Activated naive CD4-positive, alpha-beta T cell treated with anti-CD3 and anti-CD28 coated beads, Interleukin-2, amount 10 ng/mL, durations not matched to agents 7 days and 5 days (primary cell): ENCODE results near the gene PADI6.
A peak's percentile ranks its signal among the peaks of the same experiment; 100 is the strongest.

Experiments used
- CTCF ChIA-PET: fragments of 350-600 bp; sonication (Branson Sonifier 250); formaldehyde crosslinking; loops from one replicate; lab custom pipeline; 2021; ENCODE audit warnings: antibody characterized with exemption; lab: Charles Lee
- DNase-seq: peaks from one replicate; pipeline ENCODE4 v3.0.0-alpha.2; 2020
- H3K27ac Mint-ChIP-seq: one replicate; pipeline ENCODE4 v1.8.0; 2021; ENCODE audit warnings: mild to moderate bottlenecking, moderate library complexity, mixed read lengths
- H3K27me3 Mint-ChIP-seq: one replicate; pipeline ENCODE4 v1.8.0; 2021; ENCODE audit warnings: mild to moderate bottlenecking, mixed read lengths
- H3K36me3 Mint-ChIP-seq: one replicate; pipeline ENCODE4 v1.8.0; 2021; ENCODE audit warnings: mixed read lengths
- H3K4me1 Mint-ChIP-seq: one replicate; pipeline ENCODE4 v1.8.0; 2021; ENCODE audit warnings: mixed read lengths
- H3K4me3 Mint-ChIP-seq: one replicate; pipeline ENCODE4 v1.8.0; 2021; ENCODE audit warnings: mild to moderate bottlenecking, moderate library complexity, mixed read lengths
- H3K9me3 Mint-ChIP-seq: one replicate; pipeline ENCODE4 v1.8.0; 2021; ENCODE audit warnings: mixed read lengths

PADI6 gene

DNA sequence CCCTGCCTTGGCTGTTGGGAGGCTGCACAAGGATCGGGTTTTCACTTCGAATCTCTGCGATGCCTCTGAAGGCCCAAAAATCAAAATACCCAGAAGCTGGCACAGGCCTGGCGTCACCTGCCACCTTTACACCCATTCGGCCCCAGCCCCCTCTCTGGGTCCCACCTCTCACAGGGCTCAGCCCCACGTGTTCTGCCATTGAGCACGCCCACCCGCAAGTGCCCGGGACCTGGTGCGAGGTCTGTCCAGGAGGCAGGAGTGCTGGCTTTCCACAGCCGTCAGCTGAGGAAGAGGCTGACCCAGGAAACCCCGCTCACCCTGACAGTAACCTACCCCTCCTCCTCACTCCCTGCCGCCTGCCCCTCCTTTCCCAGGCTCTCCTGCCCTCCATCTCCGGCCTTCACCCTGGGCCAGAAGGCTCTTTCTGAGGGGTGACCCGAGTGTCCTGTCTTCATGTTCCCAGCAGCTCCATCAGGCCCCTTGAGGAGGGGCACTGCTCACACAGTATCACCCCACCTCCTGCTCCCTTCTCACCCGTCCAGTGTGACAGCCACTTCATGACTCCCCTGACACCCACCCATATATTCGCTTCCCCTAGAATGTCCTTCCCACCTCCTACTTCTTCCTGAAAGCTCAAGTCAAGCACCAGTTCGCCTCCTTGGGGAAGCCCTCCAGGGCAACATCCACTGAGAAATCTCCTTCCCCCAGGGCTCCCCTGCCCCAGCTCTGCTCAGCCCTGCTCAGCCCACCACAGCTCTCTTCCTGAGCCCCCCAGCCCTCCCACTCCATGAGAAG is 54.0 kb downstream of the PADI6 start:
- Mint-ChIP-seq H3K9me3 (no peaks in the 10 kb centered on the region), H3K4me3 (no peak overlapping the region), H3K36me3 (peaks cover 54% of the 10 kb centered on the region), H3K4me1 (no peaks in the 10 kb centered on the region), H3K27me3 (no peaks in the 10 kb centered on the region), H3K27ac (no peak overlapping the region)
- no peak for DNase-seq
- CTCF ChIA-PET: no interaction called here

DNA sequence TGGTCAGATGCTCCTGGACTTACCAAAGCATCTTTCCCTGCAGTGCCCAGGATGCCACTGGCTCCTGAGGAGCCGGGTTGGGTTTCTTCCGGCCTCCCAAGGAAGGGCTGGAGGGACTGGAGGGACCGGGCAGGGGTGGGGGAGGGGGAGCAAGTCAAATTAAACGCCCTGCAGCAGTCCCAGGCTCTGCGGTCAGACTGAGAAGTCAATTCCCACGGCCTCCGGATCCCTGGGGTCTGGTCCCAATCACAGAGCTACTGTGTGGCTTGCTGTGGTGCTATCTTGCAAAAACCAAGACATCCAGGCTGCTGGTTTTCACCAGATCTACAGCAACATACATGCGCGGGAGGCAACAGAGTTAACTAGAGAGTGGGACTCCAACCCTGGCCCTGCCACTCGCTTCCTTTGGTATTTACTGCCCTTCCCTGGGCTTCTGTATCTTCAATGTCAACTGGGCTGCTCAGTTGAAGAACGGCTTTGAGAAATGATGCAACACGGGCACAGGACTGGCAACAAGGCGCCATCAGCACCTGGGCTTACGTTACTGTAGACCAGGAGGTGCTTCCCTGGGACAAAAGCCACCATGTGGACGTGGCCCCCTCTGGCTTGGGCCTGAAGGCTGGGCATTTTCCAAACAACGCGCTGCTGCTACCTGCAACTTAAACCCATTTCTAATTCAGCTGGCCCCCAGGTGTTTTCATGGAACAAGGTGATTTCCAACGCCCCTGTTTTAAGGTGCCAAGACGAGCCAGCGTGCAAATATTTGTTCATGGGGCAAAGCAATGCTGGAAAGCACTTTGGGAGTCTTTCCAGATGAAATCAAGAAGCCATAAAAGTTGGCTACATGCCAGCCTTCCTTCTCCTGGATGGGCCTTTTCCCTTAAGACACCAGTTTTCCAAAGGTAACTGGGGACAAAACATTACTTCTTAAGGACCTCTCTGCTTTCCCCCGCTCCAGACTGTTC is 56.0 kb downstream of the PADI6 start:
- Mint-ChIP-seq H3K27me3 (no peaks in the 10 kb centered on the region), H3K9me3 (no peaks in the 10 kb centered on the region), H3K27ac (no peak overlapping the region), H3K4me1 (peaks cover 10% of the 10 kb centered on the region), H3K4me3 (no peak overlapping the region), H3K36me3 (peaks cover 47% of the 10 kb centered on the region)
- CTCF ChIA-PET: no interaction called here
- no peak for DNase-seq

DNA sequence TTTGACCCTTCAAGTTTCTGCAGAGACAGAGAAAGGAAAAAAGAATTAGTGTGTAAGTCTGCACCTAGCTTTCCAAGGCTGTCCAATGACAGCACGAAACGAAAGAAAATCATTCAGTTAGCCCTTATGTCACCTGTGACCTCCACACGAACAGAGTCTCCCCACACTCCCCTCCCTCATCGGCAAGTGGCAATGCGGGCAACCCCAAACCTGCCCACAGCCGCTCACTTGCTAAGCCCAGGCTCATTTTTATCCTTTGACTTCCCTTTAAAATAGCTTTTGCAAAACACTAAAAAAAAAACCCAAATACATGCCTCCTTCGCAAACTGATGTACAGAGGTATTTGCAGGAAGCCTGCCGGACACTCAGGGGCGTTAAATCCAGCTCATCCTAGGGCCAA is 57.2 kb downstream of the PADI6 start:
- H3K4me1 Mint-ChIP-seq: peaks cover 15% of the 10 kb centered on the region
- H3K9me3 Mint-ChIP-seq: no peaks in the 10 kb centered on the region
- DNase-seq: no peak
- peaks cover 42% of the 10 kb centered on the region for H3K36me3 Mint-ChIP-seq
- CTCF ChIA-PET: interaction anchor here (0.8 to 1.1 kb wide), 2 partner anchors 8 to 10 kb away, joined by 3 read pairs; no protein-coding TSS in a partner anchor
- no peaks in the 10 kb centered on the region for H3K27me3 Mint-ChIP-seq
- no peak overlapping the region for H3K27ac Mint-ChIP-seq
- H3K4me3 Mint-ChIP-seq: no peak overlapping the region

DNA sequence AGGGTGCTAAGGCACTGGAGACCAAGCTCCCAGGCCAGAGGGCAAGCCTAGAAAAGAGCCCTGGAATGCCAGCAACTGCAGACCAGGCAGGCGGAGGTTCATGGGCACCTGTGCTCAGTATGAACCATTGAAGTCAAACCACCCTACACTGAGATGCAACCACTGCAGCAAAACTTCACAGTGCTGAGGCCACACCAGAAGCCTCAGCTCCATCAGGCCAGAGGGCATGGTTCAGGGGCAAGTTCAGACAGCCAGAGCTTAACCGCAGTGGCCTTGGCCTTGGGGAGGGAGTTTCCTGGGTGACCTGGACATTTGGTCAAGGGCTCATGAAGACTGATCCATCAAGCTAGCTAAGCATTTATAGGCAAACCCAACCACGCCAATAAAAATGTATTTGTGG is 60.4 kb downstream of the PADI6 start:
- H3K4me3 Mint-ChIP-seq: no peak overlapping the region
- H3K9me3 Mint-ChIP-seq: no peaks in the 10 kb centered on the region
- H3K4me1 Mint-ChIP-seq: peaks cover 45% of the 10 kb centered on the region
- H3K27me3 Mint-ChIP-seq: no peaks in the 10 kb centered on the region
- H3K36me3 Mint-ChIP-seq: peaks cover 37% of the 10 kb centered on the region
- no peak overlapping the region for H3K27ac Mint-ChIP-seq
- CTCF ChIA-PET: interaction anchor here (1.0 kb wide), 1 partner anchor 10 kb away, joined by 3 read pairs; no protein-coding TSS in a partner anchor
- DNase-seq: no peak

DNA sequence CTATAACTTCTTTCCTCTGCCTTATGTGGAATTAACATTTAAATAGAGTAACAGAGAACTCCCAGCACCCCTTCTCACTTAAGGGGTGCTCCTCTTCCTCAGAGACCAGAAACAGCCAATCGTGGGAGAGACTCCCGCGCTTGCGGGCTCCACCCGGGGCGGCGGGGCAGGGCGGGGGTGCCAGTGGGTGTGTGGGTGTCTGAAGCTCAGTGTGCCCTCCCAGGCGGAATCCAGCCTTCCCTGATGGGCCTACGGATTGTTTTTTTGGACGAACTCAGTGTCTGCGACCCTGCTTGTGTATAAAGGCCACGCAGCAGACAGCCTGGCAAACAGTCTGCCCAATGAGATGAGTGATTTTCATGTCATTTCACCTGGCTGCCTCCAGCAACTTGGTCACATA is 61.3 kb downstream of the PADI6 start:
- H3K4me3 Mint-ChIP-seq: no peak overlapping the region
- CTCF ChIA-PET: interaction anchor here (0.6 to 1.0 kb wide), 2 partner anchors 9 to 34 kb away, joined by 3 read pairs; no protein-coding TSS in a partner anchor
- no peaks in the 10 kb centered on the region for H3K9me3 Mint-ChIP-seq
- DNase-seq: no peak
- H3K27me3 Mint-ChIP-seq: no peaks in the 10 kb centered on the region
- H3K27ac Mint-ChIP-seq: no peak overlapping the region
- H3K4me1 Mint-ChIP-seq: peaks cover 45% of the 10 kb centered on the region
- peaks cover 37% of the 10 kb centered on the region for H3K36me3 Mint-ChIP-seq

DNA sequence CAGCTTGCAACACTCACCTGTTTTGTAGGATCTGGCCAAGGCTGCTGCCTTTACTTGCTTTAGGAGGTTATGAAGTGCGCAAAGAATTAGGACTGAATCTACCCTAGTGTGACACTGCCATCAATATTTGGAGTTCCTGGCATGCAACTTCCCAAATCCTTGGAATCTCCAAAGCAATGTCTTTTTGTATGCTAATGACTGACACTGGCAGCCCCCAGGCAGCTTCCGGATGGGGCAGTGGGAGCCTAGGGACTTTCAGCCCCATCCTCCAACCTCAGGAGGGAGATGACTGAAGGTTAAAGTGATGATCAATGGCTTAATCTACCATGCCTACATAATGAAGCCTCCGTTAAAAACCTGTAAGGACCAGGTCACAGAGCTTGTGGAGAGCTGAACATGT is 62.0 kb downstream of the PADI6 start:
- H3K27me3 Mint-ChIP-seq: no peaks in the 10 kb centered on the region
- H3K4me1 Mint-ChIP-seq: peaks cover 45% of the 10 kb centered on the region
- H3K4me3 Mint-ChIP-seq: no peak overlapping the region
- H3K9me3 Mint-ChIP-seq: no peaks in the 10 kb centered on the region
- CTCF ChIA-PET: no interaction called here
- H3K27ac Mint-ChIP-seq: no peak overlapping the region
- peaks cover 33% of the 10 kb centered on the region for H3K36me3 Mint-ChIP-seq
- no peak for DNase-seq

DNA sequence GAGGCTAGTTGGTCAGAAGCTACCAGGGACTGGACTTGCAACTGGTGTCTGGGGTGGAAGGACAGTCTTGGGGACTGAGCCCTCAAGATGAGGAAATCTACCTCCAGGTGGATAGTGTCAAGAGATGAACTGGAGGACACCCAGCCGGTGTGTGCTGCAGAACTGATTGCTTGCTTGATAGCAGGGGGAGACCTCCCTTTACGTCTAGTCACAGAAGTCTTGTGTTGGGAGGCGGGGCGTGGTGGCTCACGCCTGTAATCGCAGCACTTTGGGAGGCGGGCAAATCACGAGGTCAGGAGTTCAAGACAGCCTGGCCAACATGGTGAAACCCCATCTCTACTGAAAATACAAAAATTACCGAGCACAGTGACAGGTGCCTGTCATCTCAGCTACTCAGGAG is 62.6 kb downstream of the PADI6 start:
- no peaks in the 10 kb centered on the region for H3K9me3 Mint-ChIP-seq

DNA sequence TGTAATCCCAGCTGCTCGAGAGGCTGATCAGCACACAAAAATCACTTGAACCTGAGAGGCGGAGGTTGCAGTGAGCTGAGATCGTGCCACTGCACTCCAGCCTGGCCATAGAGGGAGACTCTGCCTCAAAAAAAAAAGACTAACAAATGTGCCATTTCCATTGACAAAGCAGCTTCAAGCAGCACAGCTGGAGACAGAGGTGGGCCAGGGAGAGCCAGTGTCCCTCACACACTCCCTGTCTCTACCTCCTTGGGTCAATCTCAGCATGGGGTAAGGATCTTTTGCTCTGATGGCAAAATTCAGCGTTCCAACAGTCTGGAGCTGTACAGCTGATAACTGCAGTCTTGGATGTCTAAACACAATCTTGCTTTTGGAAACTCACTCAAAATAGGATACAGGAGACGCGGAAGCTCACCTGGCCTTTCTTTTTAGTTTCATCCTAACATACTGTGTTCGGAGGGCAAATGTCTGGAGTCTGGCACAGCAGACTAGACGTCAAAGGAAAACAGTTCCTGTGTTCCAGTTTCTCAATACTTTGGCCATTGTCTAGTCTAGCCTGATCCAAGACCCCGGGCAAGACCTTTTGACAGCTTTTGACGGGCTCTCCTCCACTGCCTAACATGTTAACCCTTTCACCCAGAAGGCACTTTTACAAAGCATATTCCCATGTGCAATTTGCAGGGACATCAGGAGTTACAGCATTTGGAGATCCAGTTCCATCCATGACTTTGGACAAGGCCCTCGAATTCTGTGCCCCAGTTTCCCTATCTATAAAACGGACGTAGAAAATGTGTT is 64.6 kb downstream of the PADI6 start:
- Mint-ChIP-seq H3K36me3 (peaks cover 29% of the 10 kb centered on the region), H3K27me3 (no peaks in the 10 kb centered on the region), H3K4me1 (peaks cover 62% of the 10 kb centered on the region), H3K27ac (peak overlapping the region; percentile 83), H3K9me3 (no peaks in the 10 kb centered on the region), H3K4me3 (peak overlapping the region; percentile 77)
- CTCF ChIA-PET: interaction anchor here (1.0 kb wide), 1 partner anchor 100 kb away, joined by 3 read pairs; no protein-coding TSS in a partner anchor
- no peak for DNase-seq

More for the DNA sequence above, 62.6 kb downstream of the PADI6 start:
- DNase-seq: no peak
- Mint-ChIP-seq H3K27me3 (no peaks in the 10 kb centered on the region), H3K4me3 (no peak overlapping the region), H3K36me3 (peaks cover 30% of the 10 kb centered on the region), H3K27ac (no peak overlapping the region), H3K4me1 (peaks cover 45% of the 10 kb centered on the region)
- CTCF ChIA-PET: no interaction called here

DNA sequence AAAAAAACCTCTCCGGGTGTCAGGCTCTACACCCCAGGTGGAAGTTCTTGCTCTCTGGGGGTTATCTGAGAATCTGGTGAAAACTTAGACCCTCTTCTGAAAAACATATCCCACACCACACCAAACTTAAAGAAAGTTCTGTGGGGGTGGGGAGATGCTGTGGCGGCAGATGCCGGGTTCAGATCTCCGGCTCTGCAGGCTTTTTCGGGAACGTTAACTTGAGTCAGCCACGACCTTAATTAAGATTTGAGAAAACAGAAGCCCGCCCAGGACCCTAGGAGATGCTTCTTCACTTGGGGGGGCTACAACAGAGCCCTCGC is 65.2 kb downstream of the PADI6 start:
- peak overlapping the region; percentile 83 for H3K27ac Mint-ChIP-seq
- peaks cover 26% of the 10 kb centered on the region for H3K36me3 Mint-ChIP-seq
- CTCF ChIA-PET: no interaction called here
- no peak for DNase-seq
- peaks cover 62% of the 10 kb centered on the region for H3K4me1 Mint-ChIP-seq
- H3K9me3 Mint-ChIP-seq: no peaks in the 10 kb centered on the region
- H3K27me3 Mint-ChIP-seq: no peaks in the 10 kb centered on the region
- H3K4me3 Mint-ChIP-seq: peak overlapping the region; percentile 77

DNA sequence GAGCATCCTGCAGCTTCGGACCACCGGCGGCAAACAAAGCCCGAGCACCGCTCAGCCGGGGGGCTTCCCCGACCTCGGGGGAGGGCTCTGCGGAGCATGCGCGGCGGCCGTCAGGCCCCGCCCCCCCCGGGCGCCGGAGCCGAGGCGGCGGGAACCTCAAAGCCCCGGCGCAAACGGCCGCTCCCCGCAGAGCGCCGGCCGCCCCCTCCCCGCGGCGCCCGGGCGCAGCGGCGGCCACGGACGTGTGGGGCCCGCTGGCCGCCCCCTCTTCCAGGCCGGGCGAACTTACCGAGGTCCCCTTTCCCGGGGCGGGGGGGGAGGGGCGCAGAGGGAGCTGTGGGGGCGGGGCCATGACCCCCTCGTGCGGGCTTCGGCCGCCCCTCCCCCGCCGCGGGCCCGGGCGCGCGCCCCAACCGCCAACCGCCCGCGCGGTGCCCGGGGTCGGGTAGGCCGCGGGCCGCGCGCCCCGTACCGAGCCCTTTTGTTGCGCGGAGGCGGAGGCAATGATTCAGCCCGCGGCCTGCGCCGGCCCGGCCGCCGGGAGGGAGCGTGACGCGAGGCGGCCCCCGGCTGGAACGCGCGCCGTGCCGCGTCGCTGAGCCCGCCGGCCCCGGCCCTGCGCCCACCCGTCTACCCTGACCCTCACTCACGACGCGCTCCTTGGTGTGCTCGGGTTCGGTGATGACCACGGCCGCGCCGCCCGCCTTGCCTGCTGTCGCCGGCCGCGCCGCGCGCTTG is 65.8 kb downstream of the PADI6 start:
- Mint-ChIP-seq H3K4me1 (peaks cover 60% of the 10 kb centered on the region), H3K27ac (peak overlapping the region; percentile 83), H3K27me3 (no peaks in the 10 kb centered on the region), H3K4me3 (peak overlapping the region; percentile 77), H3K36me3 (peaks cover 26% of the 10 kb centered on the region), H3K9me3 (no peaks in the 10 kb centered on the region)
- peak; percentile 62 for DNase-seq
- CTCF ChIA-PET: interaction anchor here (0.6 kb wide), 1 partner anchor 30 kb away, joined by 3 read pairs; no protein-coding TSS in a partner anchor

DNA sequence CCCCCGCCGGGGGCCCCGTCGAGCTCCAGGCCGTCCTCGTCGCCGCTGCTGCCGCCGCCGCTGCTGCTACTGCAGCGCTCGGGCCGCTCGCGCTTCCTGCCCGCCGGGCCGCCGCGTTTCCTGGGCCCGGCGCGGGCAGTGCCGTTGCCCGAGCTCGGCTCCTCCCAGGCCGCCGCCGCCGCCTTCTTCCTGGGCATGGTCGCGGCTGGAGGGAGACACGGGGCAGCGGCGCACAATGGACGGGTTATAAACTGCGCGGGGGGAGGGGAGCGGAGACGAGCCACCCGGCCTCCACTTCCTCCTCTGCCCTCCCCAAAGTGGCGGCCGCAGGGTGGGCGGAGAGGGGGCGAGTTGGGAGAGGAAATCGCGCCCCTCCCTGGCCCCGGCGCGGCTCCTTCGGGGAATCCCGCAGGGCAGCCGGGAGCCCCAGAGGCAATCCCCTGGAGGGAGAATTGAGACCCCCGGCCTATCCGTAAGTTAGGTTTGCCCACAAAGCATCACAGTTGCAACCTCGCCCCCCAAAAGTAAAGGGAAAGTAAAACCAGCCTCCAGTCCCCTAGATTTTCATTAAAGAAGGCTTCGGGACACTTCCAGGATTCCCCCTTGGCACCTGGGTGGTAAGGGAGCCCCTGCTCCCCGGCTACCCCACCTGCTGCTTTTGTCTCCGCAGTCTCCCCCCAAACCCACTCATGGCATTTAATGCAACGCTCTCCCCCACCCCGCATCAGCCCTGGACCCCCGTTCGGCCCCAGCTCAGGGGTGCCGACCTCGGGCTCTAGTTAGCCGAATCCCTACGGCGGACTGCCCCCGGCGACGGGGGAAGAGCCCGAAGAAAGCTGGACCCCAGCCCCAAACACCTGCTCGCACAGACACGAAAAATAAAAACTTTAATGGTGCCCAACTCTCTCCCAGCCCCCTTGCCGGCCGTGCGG is 66.6 kb downstream of the PADI6 start:
- H3K4me3 Mint-ChIP-seq: peak overlapping the region; percentile 96
- CTCF ChIA-PET: interaction anchor here (0.6 kb wide), 1 partner anchor 31 kb away, joined by 3 read pairs; no protein-coding TSS in a partner anchor
- H3K4me1 Mint-ChIP-seq: peaks cover 65% of the 10 kb centered on the region
- no peaks in the 10 kb centered on the region for H3K27me3 Mint-ChIP-seq
- peaks cover 25% of the 10 kb centered on the region for H3K36me3 Mint-ChIP-seq
- no peaks in the 10 kb centered on the region for H3K9me3 Mint-ChIP-seq
- peak overlapping the region; percentile 99 for H3K27ac Mint-ChIP-seq
- DNase-seq: peak; percentile 80

DNA sequence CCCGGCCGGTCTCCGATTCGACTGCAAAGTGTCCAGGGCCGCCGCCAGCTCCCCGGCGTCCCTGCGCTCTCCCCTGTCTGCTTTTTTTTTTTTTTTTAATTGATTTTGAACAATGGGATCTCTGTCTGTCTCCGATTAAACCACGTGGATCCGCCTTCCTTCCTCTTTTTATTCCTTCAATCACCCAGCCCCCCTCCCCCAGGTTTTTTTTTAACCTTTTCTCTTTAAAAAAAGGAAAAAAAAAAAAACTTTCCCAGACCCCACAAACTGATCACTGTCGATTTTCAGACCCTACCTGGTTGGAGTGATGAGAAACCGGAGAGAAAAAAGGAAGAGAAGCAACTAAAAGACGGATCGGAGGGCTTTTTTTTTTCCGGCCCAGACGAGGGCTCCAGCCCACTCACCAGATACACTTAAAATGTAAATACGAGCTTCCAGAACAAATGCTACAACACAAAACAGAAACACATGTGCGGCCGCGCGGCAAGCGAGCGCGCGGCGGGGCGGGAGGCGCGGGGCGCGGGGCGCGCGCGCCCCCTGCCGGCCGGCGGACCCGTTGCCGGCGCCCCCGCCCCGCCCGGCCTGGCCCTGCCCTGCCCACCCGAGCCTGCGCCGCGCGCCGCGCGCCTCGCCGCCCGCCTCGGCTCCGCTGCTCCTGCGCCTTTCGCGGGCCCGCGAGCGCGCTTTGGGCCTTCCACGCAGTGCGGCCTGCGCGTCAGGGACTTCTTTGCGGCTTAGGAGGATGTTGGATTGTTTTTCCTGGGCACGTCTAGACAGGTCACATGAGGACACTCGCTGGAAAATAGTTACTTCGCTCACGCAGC is 67.5 kb downstream of the PADI6 start, which contains the start of gene RCC2:
Gene RCC2 (minus strand): TSS at position 428 of the 824 bp plus-strand sequence. CDS start 1,163 bp downstream, outside the sequence.
- Mint-ChIP-seq H3K36me3 (peaks cover 21% of the 10 kb centered on the region), H3K4me3 (peak within 1 kb of the TSS; percentile 96), H3K4me1 (peaks cover 61% of the 10 kb centered on the region), H3K27ac (peak within 1 kb of the TSS; percentile 99), H3K27me3 (no peaks in the 10 kb centered on the region), H3K9me3 (no peaks in the 10 kb centered on the region)
- DNase-seq: peak; percentile 77
- CTCF ChIA-PET: no interaction called here
